ENCODE measurements around the gene PRDM1.

PRDM1 gene

DNA sequence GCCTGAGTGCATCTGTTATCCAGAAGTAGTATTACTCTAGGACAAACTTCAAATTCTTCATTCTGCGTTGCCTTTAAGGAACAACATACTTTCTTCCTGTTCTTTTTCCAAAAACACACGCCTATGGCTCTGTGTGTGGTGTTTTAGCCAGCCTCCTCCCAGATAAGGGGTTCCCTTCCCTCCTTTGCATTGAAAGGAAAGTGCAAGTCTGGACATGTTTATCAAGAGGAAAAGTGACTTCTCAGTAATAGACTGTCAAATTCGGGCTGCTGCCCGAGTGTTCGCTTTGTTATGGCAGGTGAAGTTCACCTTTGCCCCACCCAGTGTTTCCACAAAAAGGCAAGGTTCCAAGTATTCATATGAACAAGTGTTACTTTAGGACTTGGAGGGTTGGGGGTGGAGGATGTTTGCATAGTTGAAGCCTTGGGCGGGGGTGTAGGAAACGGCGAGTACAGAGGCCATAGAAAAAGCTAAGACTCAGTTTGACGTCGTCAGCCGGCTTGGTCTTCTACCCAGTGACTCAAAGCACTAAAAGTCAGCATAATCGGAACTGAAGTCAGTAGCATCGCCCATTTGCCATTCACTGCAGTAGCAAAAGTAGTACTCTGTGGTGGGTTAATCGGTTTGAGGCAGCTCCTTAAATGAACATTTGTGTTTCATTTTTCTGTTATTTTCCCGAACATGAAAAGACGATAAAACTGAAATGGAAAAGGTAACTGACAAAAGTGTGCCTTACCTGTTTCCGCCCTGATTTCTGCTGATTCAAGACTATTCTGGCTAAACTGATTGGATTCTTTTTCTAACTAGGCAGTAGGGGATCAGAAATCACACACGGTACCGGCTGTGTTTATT is 12.5 kb downstream of the PRDM1 start:
- DNase-seq: no peak

DNA sequence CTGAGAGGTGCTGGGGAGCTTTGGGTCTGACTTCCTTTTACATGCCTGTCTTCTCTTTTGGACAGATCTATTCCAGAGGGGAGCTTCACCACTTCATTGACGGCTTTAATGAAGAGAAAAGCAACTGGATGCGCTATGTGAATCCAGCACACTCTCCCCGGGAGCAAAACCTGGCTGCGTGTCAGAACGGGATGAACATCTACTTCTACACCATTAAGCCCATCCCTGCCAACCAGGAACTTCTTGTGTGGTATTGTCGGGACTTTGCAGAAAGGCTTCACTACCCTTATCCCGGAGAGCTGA is 13.1 kb downstream of the PRDM1 start:
- DNase-seq: no peak

DNA sequence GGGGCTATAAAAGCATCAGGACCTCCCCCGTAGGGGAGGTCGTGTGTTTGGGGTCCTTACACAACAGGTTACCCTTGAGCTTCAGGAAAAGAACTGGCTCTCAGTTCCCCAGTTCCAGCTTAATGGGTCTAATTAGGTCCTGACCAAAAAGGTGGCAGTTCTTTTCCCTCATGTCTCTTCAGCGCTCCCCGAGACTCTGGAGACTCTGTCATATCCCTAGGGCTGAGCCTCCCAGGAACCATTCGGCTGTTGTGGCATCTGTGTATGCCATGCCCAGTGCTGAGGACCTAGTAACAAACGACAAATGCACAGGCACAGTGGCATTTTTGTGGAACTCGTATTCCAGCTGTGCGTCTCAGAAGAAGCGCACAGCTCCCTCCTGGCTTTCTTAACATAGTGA is 14.6 kb downstream of the PRDM1 start:
- no peak for DNase-seq

DNA sequence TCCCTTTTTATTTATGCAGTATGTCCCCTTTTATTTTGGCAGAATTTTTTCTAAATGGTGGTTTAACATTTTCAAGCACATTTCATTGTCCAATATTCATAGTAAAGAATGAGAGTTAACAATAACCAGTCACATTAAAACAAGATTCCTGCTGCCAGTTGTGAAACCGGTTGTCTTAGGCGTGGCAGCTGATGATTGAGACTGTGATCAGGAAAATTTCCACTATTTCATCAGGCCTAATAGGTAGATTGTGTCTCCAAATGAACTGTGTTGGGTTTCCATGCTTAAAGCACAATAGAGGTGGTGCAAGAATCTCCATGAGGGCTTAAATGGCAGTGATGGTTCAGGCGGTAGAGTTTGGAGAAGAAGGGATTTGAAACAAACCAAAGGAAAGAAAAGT is 15.3 kb downstream of the PRDM1 start:
- no peak for DNase-seq

GRCh38 chr6:106102034-106102433 is 15.9 kb downstream of the PRDM1 start:
- no peak for DNase-seq

DNA sequence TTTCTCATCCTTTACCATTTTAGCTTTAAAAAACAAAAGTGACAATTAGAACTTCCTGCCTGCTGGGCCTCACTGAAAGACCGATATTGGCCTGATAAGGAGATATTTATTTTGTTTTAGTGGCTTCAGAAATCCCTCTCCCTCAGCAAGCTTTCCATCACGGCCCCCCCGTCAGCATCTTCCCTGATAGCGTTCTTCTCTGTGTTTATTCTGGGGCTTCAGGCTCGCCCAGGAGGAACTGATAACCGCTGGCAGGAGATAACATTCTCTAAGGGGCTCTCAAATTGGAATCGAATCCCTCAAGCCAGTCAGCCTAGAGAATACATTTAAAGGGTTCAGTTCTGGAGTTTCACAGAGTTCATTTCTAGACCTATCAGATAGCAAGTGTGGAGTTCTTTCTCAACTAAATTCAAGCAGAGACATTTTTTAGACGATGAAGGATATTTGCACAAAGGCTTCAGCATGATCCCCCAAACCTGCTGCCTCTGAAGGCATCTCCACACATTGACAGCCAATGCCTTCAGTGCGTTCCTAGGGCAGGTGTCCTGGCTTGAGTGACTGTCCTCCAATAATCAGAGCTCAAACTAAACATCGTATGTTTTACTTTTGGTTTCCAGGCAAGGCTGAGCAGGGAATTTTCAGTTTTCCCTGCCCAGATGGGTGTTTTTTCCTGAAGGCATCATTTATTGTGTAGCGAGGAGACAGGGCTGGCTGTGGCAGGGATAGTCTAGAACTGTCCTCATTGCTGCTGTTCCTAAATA is 17.0 kb downstream of the PRDM1 start:
- no peak for DNase-seq

DNA sequence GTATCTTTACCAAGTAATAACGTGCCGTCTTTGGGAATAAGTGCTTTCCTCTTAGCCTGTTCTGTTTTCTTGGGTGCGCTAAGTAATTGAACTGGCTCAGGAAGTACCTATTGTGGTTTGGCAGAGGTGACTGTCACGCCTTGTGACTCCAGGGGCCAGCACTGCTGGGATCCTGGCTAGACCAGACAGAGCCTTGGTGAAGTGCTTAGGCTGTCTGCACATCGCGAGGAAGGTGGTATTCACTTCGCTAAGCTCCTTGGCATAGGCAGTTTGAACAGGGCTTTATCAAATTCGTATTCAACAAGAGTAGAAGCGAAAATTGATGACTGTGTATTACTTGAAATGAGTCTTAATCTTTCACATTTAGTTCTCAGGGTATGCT is 17.6 kb downstream of the PRDM1 start:
- DNase-seq: no peak

DNA sequence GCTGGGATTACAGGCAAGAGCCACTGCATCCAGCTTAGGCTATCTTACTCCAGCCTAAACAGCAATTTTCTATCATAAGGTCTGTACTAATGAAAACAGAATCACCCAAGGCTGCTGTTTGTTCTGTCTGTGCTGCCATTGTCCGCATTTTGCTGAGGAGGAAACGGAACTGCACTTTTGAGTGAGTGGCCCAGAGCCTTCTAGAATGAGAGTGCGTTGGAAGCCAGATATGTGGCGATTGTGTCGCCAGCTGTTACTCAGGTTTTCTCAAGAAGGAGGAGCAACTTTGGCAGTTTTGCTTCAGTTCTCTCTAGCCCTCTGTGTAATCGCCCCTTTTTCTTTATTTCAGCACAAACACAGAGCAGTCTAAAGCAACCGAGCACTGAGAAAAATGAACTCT is 18.3 kb downstream of the PRDM1 start:
- no peak for DNase-seq

DNA sequence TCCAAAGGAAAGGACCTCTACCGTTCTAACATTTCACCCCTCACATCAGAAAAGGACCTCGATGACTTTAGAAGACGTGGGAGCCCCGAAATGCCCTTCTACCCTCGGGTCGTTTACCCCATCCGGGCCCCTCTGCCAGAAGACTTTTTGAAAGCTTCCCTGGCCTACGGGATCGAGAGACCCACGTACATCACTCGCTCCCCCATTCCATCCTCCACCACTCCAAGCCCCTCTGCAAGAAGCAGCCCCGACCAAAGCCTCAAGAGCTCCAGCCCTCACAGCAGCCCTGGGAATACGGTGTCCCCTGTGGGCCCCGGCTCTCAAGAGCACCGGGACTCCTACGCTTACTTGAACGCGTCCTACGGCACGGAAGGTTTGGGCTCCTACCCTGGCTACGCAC is 18.8 kb downstream of the PRDM1 start:
- no peak for DNase-seq

- DNase-seq: no peak
Observed at GRCh38 chr6:106105493-106105892, 19.4 kb downstream of the PRDM1 start.

- no peak for DNase-seq
Observed at GRCh38 chr6:106106276-106107042, 20.3 kb downstream of the PRDM1 start.

GRCh38 chr6:106107043-106107613 is 21.0 kb downstream of the PRDM1 start:
- no peak for DNase-seq

- DNase-seq: no peak
Observed at GRCh38 chr6:106108129-106108528, 22.0 kb downstream of the PRDM1 start.

DNA sequence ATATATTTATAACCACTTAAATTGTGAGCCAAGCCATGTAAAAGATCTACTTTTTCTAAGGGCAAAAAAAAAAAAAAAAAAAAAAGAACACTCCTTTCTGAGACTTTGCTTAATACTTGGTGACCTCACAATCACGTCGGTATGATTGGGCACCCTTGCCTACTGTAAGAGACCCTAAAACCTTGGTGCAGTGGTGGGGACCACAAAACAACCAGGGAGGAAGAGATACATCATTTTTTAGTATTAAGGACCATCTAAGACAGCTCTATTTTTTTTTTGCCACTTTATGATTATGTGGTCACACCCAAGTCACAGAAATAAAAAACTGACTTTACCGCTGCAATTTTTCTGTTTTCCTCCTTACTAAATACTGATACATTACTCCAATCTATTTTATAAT is 22.9 kb downstream of the PRDM1 start:
- DNase-seq: no peak

DNA sequence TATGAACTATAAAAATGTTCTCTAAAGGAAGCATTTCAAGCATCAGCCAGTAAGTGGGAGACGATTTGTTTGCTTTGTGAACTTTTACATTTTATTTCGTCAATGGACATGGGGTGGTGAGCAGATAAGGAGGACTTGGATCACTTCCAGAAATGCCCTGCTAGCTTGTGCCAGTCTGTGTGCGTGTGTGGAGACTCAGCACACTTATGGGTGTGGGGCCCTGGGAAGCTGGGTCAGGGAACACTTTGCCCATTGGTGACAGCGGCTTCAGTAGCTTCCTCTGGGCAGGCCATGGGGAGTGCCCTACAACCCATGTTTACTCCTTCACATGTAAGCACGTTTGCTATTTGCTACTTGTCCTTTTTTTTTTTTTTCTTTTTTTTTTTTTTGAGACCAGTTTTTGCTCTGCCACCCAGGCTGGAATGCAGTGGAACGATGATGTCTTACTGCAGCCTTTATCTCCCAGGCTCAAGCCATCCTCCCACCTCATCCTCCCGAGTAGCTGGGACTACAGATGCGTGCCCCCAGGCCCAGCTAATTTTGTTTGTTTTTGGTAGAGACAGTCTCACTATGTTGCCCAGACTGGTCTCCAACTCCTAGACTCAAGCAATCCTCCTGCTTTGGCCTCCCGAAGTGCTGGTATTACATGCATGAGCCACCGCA is 24.2 kb downstream of the PRDM1 start:
- DNase-seq: no peak

DNA sequence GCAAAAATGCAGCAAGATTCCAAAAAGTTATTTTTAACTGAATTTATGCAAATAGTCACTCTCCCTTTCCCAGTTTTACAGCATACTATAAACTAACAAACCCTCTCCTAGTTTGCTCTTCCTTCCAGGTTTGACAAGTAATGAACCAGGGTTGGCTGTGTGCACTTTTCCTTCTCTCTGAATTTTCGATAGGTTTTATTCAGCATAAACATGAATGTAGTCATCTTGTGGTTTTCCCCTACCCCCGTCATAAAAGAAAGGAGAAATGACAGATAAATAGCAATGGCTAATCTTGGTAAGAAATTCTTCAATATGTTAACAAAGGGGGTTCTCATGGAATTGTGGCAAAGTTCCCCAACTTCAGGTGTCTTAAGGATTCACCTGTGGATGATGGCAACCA is 26.3 kb downstream of the PRDM1 start:
- DNase-seq: no peak

GRCh38 chr6:106113256-106113959 is 27.3 kb downstream of the PRDM1 start:
- no peak for DNase-seq

GRCh38 chr6:106114492-106114891 is 28.4 kb downstream of the PRDM1 start:
- DNase-seq: no peak

DNA sequence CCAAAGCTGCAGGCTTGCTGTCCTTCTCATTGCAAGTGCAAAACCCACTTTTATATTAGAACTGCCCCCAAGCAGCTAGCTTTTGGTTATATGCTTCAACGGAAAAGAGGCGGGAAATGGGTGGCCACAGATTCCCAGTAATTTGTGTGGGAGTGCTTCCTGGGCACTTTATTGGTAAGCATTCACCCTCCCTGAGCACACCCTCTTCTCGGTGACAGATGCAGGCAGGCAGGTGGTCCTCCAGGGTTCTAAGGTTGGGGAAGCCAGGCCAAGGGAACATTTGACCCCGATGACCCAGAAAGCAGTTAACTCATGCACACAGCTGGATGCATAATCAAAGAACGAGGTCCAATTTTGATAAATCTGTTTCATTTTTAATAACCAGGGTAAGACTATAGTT is 29.1 kb downstream of the PRDM1 start:
- DNase-seq: no peak

DNA sequence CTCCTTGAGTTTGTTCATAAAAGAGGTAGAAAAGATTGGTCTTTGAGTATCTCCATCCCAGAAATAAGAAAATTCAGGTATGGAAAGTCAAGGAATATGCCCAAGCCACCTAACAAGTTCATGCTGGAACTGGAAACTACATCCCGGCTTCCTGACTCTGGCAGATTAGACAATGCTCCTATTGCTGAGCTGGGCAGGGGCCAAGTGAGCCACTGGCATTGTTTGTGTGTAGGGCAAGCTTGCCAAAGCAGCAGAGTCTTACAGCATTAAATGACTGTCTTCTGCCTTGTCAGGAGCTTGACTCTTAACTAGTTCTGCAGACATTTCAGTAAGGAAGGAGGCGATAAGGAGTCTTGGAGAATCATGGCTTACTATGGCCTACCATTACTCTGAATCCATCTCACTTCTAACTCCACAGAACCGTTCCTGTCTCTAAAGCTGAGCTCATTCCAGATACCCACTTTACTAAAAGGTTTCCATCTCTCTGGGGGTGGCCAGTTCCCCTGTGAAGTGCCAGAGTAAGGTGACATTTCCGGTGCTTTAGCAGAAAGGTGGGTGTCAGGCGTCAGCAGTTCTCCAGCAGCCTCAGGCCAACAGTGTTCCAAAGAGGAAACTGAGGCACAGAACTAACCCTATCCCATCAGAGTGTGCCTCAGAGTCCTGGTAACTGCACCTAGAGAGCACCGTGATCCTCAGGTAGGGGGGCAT is 30.1 kb downstream of the PRDM1 start:
- peak; percentile 63 to 68 for DNase-seq

DNA sequence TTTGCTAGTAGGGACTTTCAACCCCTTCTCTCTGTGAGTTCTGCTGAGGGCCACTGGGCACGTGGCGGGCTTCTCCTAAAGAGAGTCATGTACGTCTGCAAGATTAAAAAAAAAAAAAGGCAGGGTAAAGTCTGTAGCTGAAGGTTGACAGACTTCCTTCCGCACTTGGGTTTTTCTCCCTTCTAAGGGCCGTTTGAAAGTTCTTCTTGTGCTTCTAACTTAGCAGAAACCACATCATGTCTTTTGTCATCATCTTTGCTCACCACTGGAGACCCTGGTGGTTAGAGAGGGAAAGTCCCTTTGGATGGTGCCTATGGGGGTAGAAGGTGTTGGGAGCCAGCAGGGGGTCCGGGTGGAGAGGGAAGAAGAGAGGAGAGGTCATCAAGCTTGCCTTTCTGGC is 31.4 kb downstream of the PRDM1 start:
- DNase-seq: no peak

All from hippocampal formation (tissue), 2 donors.